ENCODE data around the gene INTS14. TPM values are rescaled to one million over a fixed set of nuclear protein-coding genes. Genes with fewer than 3 reads are reported as not detected.

The INTS14 gene
- total RNA-seq, 1 experiment from 2014 or later, result 44.7 TPM

- H2BK12ac ChIP-seq (ENCODE audit: insufficient read length, low read depth, low read length), result no peak overlapping the region
- H4K8ac ChIP-seq (replicated peaks; ENCODE audit: insufficient read length, low read depth, low read length), result no peak overlapping the region
- no peaks in the 10 kb centered on the region for H4K20me1 ChIP-seq (ENCODE audit: control insufficient read depth, insufficient read depth, insufficient read length)
- no peak overlapping the region for H3K23ac ChIP-seq (ENCODE audit: insufficient read length, low read depth, low read length)
- Mint-ChIP-seq H3K9me3 (no peaks in the 10 kb centered on the region), H3K27me3 (ENCODE audit: low read depth) (no peaks in the 10 kb centered on the region), H3K4me3 (no peak overlapping the region), H3K36me3 (ENCODE audit: insufficient read depth in 1 of 3, low read depth in 3 of 3) (peaks cover 0 to 5% (median 0%) of the 10 kb centered on the region in 3 experiments; a peak in 2 of 7 replicates), H3K27ac (no peak overlapping the region), H3K4me1 (peaks cover 10 to 13% of the 10 kb centered on the region in 2 experiments)
- no peaks in the 10 kb centered on the region for H3K9me3 ChIP-seq (ENCODE audit: control insufficient read depth, low read depth, low read length)
- no peak for DNase-seq
- H2BK120ac ChIP-seq (ENCODE audit: low read depth, low read length, poor library complexity, severe bottlenecking), result no peak overlapping the region
- no peak overlapping the region for H3K4me2 ChIP-seq (ENCODE audit: insufficient read depth, insufficient read length, low read length)
- no peak overlapping the region for H3K27ac ChIP-seq (ENCODE audit: insufficient read length, low read depth, low read length)
- H3K79me1 ChIP-seq (ENCODE audit: insufficient read depth, low read depth, low read length, poor library complexity, severe bottlenecking), result no peaks in the 10 kb centered on the region
- H3K4me1 ChIP-seq (ENCODE audit: insufficient read depth, low read length), result peaks cover 6% of the 10 kb centered on the region; the same call in 1 of the 2 replicates
- H2AK5ac ChIP-seq (ENCODE audit: insufficient read length, low read length), result no peak overlapping the region
- H3K4ac ChIP-seq (ENCODE audit: low read depth, low read length), result no peak overlapping the region
- no peak for TF ChIP-seq CTCF (conservative IDR thresholded peaks at IDR 0.05)
- no peaks in the 10 kb centered on the region for H3K23me2 ChIP-seq (ENCODE audit: insufficient read length, low read depth, low read length, poor library complexity, severe bottlenecking)
- H2BK5ac ChIP-seq (ENCODE audit: insufficient read length, low read length), result no peak overlapping the region
- no peak overlapping the region for H3T11ph ChIP-seq (ENCODE audit: low read length)
- no peak overlapping the region for H3K9ac ChIP-seq (ENCODE audit: extremely low read depth, insufficient read length, low read length)
- H2BK15ac ChIP-seq (ENCODE audit: low read depth, low read length), result no peak overlapping the region
- H4K91ac ChIP-seq (ENCODE audit: insufficient read length, low read depth, low read length), result no peak overlapping the region
- H3K79me2 ChIP-seq (ENCODE audit: insufficient read depth, low read length), result no peaks in the 10 kb centered on the region
- H4K5ac ChIP-seq (ENCODE audit: insufficient read length, low read depth, low read length), result no peak overlapping the region
- H3K18ac ChIP-seq (ENCODE audit: insufficient read length, low read depth, low read length), result no peak overlapping the region
- no peaks in the 10 kb centered on the region for H3K27me3 ChIP-seq (ENCODE audit: insufficient read depth, low read length)
- H3K56ac ChIP-seq (ENCODE audit: insufficient read length, low read depth, low read length), result no peak overlapping the region
- no peak overlapping the region for H3K14ac ChIP-seq (ENCODE audit: insufficient read depth, low read length)
- H2BK20ac ChIP-seq (ENCODE audit: low read depth, low read length, poor library complexity, severe bottlenecking), result no peak overlapping the region
- H2AFZ ChIP-seq (ENCODE audit: low read length), result no peak overlapping the region
Observed at GRCh38 chr15:65623103-65623502, 12.2 kb upstream of the INTS14 start.
